ENCODE results near the gene RIMS1.

The RIMS1 gene

DNA sequence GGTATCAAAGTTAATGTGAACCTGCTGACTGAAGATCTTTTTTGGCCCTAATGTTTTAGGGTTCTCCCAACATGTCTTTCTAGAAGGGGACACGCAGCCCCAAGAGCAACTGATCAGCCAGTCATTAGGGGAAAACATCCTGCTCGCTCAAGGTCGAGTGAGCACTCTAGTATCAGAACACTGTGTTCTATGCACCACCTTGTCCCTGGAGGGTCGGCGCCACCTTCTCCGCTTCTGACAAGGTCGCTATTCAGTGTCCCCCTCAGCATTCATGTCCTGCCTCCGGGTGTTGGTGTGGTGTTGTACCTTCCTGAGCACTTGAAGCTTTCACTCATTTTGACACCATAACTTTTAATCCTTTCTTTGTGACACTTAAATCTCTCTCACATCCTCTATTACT lies 404.3 kb downstream of the RIMS1 start:
- Histone ChIP-seq H3K4me3 (ENCODE audit: low read length in 2 of 2) (no peak overlapping the region), H3K36me3 (replicated peaks in 1 of 2; ENCODE audit: control insufficient read depth in 2 of 2, insufficient read depth in 2 of 2, low read length in 2 of 2) (no peaks in the 10 kb centered on the region), H3K4ac (ENCODE audit: low read length) (no peak overlapping the region), H2BK5ac (ENCODE audit: low read length) (no peak overlapping the region), H3K27ac (replicated peaks; ENCODE audit: low read length) (no peak overlapping the region), H2BK120ac (ENCODE audit: low read depth, low read length) (no peak overlapping the region), H2BK15ac (ENCODE audit: low read length) (no peak overlapping the region), H3K79me1 (ENCODE audit: low read depth, low read length) (no peaks in the 10 kb centered on the region), H3K23ac (ENCODE audit: low read depth, low read length, poor library complexity) (no peak overlapping the region), H3K14ac (ENCODE audit: low read length) (no peak overlapping the region), H3K4me2 (ENCODE audit: insufficient read depth, low read length, poor library complexity, severe bottlenecking) (no peak overlapping the region), H4K8ac (ENCODE audit: low read depth, low read length) (no peak overlapping the region), H2BK12ac (ENCODE audit: low read length) (no peak overlapping the region), H2AFZ (ENCODE audit: low read length) (no peak overlapping the region), H3K18ac (ENCODE audit: low read length) (no peak overlapping the region), H2AK5ac (ENCODE audit: low read depth, low read length) (no peak overlapping the region), H3K4me1 (ENCODE audit: control insufficient read depth in 2 of 2, insufficient read depth in 1 of 2, low read depth in 1 of 2, low read length in 2 of 2) (peaks cover 0 to 9% of the 10 kb centered on the region in 2 donors), H4K91ac (ENCODE audit: low read depth, low read length, poor library complexity) (no peak overlapping the region), H3K9me3 (replicated peaks in 1 of 2; ENCODE audit: control insufficient read depth in 2 of 2, insufficient read depth in 1 of 2, low read depth in 1 of 2, low read length in 2 of 2) (no peaks in the 10 kb centered on the region), H3K9ac (ENCODE audit: low read depth, low read length, poor library complexity) (no peak overlapping the region), H3K27me3 (ENCODE audit: control insufficient read depth in 3 of 3, insufficient read depth in 3 of 3, low read depth in 1 of 3, low read length in 3 of 3) (no peaks in the 10 kb centered on the region)
- no peak for DNase-seq (ENCODE audit: low spot score)
- WGBS, 2 donors (ENCODE audit: extremely low coverage in 2 of 2, insufficient read length in 2 of 2, insufficient replicate concordance in 1 of 2), result no CpG with 5 or more reads among the region's 8 CpGs

DNA sequence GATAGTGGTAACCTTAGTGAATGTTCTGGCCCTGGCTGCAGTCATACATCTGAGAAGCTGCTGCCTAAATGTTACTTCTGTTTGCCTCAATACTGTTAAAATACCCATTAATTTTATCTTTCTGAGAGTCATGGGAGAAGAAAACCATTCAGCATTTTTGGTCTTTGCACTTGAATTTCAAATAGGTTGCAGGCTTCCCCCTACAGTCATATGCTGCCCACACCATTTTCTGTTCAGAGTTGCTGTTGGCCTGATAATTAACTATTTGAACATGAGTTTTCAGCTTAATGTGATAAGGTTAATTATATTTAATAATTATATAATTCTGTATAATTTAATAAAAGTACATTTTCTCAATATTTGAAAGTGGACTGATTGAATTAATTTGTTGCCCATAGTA lies 410.0 kb downstream of the RIMS1 start:
- no peaks in the 10 kb centered on the region for H3K4me1 ChIP-seq (ENCODE audit: control insufficient read depth in 2 of 2, insufficient read depth in 1 of 2, low read depth in 1 of 2, low read length in 2 of 2)
- no peak overlapping the region for H3K4me3 ChIP-seq (ENCODE audit: low read length in 2 of 2)
- H2BK5ac ChIP-seq (ENCODE audit: low read length), result no peak overlapping the region
- no peak overlapping the region for H3K9ac ChIP-seq (ENCODE audit: low read depth, low read length, poor library complexity)
- no peak overlapping the region for H3K14ac ChIP-seq (ENCODE audit: low read length)
- H4K8ac ChIP-seq (ENCODE audit: low read depth, low read length), result no peak overlapping the region
- no peak overlapping the region for H2AFZ ChIP-seq (ENCODE audit: low read length)
- no peaks in the 10 kb centered on the region for H3K36me3 ChIP-seq (replicated peaks in 1 of 2; ENCODE audit: control insufficient read depth in 2 of 2, insufficient read depth in 2 of 2, low read length in 2 of 2)
- H3K4me2 ChIP-seq (ENCODE audit: insufficient read depth, low read length, poor library complexity, severe bottlenecking), result no peak overlapping the region
- H2BK120ac ChIP-seq (ENCODE audit: low read depth, low read length), result no peak overlapping the region
- H3K27ac ChIP-seq (replicated peaks; ENCODE audit: low read length), result no peak overlapping the region
- H3K27me3 ChIP-seq (ENCODE audit: control insufficient read depth in 3 of 3, insufficient read depth in 3 of 3, low read depth in 1 of 3, low read length in 3 of 3), result no peaks in the 10 kb centered on the region
- no peak overlapping the region for H3K18ac ChIP-seq (ENCODE audit: low read length)
- no peak for DNase-seq (ENCODE audit: low spot score)
- H3K4ac ChIP-seq (ENCODE audit: low read length), result no peak overlapping the region
- no peak overlapping the region for H3K23ac ChIP-seq (ENCODE audit: low read depth, low read length, poor library complexity)
- H2BK12ac ChIP-seq (ENCODE audit: low read length), result no peak overlapping the region
- no peaks in the 10 kb centered on the region for H3K79me1 ChIP-seq (ENCODE audit: low read depth, low read length)
- H2BK15ac ChIP-seq (ENCODE audit: low read length), result no peak overlapping the region
- H4K91ac ChIP-seq (ENCODE audit: low read depth, low read length, poor library complexity), result no peak overlapping the region
- no peaks in the 10 kb centered on the region for H3K9me3 ChIP-seq (replicated peaks in 1 of 2; ENCODE audit: control insufficient read depth in 2 of 2, insufficient read depth in 1 of 2, low read depth in 1 of 2, low read length in 2 of 2)
- no peak overlapping the region for H2AK5ac ChIP-seq (ENCODE audit: low read depth, low read length)

DNA sequence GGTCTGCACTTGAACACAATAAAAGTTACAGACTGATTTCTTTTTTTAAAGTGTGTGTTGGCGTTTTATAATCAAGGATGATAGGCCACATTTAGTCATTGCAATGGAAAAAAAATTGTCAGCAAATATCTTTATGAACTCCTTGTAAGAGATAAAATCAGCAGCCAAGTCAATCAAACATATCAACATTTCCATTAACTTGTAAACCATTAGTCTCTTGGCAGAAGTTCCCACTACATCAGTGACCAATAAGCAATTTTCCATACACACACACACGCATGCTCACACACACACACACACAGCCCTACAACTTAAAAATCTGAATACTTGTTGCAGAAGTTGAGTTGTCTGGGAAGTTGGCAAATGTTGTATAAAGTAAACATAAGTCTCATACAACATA lies 419.6 kb downstream of the RIMS1 start:
- Histone ChIP-seq H3K4me1 (ENCODE audit: control insufficient read depth in 2 of 2, insufficient read depth in 1 of 2, low read depth in 1 of 2, low read length in 2 of 2) (no peaks in the 10 kb centered on the region), H3K4me2 (ENCODE audit: insufficient read depth, low read length, poor library complexity, severe bottlenecking) (no peak overlapping the region), H2BK12ac (ENCODE audit: low read length) (no peak overlapping the region), H4K91ac (ENCODE audit: low read depth, low read length, poor library complexity) (no peak overlapping the region), H3K27ac (replicated peaks; ENCODE audit: low read length) (no peak overlapping the region), H3K18ac (ENCODE audit: low read length) (no peak overlapping the region), H2AFZ (ENCODE audit: low read length) (no peak overlapping the region), H2BK15ac (ENCODE audit: low read length) (no peak overlapping the region), H2AK5ac (ENCODE audit: low read depth, low read length) (no peak overlapping the region), H3K36me3 (replicated peaks in 1 of 2; ENCODE audit: control insufficient read depth in 2 of 2, insufficient read depth in 2 of 2, low read length in 2 of 2) (no peaks in the 10 kb centered on the region), H3K4ac (ENCODE audit: low read length) (no peak overlapping the region), H3K14ac (ENCODE audit: low read length) (no peak overlapping the region), H3K9me3 (replicated peaks in 1 of 2; ENCODE audit: control insufficient read depth in 2 of 2, insufficient read depth in 1 of 2, low read depth in 1 of 2, low read length in 2 of 2) (no peaks in the 10 kb centered on the region), H3K79me1 (ENCODE audit: low read depth, low read length) (no peaks in the 10 kb centered on the region), H3K9ac (ENCODE audit: low read depth, low read length, poor library complexity) (no peak overlapping the region), H3K27me3 (ENCODE audit: control insufficient read depth in 3 of 3, insufficient read depth in 3 of 3, low read depth in 1 of 3, low read length in 3 of 3) (no peaks in the 10 kb centered on the region), H4K8ac (ENCODE audit: low read depth, low read length) (no peak overlapping the region), H2BK120ac (ENCODE audit: low read depth, low read length) (no peak overlapping the region), H3K23ac (ENCODE audit: low read depth, low read length, poor library complexity) (no peak overlapping the region), H2BK5ac (ENCODE audit: low read length) (no peak overlapping the region), H3K4me3 (ENCODE audit: low read length in 2 of 2) (no peak overlapping the region)
- WGBS, 2 donors (ENCODE audit: extremely low coverage in 2 of 2, insufficient read length in 2 of 2, insufficient replicate concordance in 1 of 2), result no CpG with 5 or more reads among the region's 2 CpGs
- no peak for DNase-seq (ENCODE audit: low spot score)

DNA sequence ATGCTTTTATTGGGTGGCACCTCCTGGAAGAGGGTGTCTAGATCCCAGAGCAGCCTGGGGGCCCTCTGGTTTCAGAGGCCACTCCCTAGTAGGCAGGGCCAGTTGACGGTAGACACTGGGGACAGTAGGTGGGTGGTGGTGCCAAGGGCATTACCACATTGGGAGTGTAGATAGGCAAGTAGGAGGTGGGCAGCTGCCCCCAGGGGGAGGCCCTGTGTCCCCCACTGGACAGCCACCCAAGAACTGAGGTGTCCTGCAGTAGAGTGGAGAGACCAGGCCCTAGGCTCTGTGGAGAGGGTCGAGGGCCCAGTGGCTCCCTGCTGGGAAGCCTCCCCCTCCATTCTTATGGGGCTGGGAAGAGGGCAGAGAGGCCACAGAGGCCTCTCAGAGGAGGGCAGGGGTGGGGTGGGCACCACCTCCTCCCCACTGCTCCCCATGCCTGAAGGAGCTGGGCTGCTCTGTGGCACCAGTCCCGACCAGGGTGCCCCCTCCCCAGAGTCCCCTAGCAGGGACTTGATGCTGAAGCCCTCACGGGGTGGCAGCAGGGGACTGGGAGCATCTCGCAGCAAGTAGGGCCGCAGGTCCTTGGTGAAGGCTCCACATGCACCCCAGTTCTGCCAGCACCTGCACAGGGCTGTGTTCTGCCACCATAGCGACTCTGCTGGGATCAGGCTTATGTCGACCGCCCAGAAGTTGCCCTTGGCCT lies 430.5 kb downstream of the RIMS1 start:
- Histone ChIP-seq H3K27me3 (ENCODE audit: control insufficient read depth in 3 of 3, insufficient read depth in 3 of 3, low read depth in 1 of 3, low read length in 3 of 3) (no peaks in the 10 kb centered on the region), H3K79me1 (ENCODE audit: low read depth, low read length) (no peaks in the 10 kb centered on the region), H4K91ac (ENCODE audit: low read depth, low read length, poor library complexity) (no peak overlapping the region), H2AFZ (ENCODE audit: low read length) (no peak overlapping the region), H3K36me3 (replicated peaks in 1 of 2; ENCODE audit: control insufficient read depth in 2 of 2, insufficient read depth in 2 of 2, low read length in 2 of 2) (no peaks in the 10 kb centered on the region), H3K4me3 (ENCODE audit: low read length in 2 of 2) (no peak overlapping the region), H3K23ac (ENCODE audit: low read depth, low read length, poor library complexity) (no peak overlapping the region), H2BK15ac (ENCODE audit: low read length) (no peak overlapping the region), H3K18ac (ENCODE audit: low read length) (peak overlapping the region; percentile 52), H3K27ac (replicated peaks; ENCODE audit: low read length) (no peak overlapping the region), H3K9ac (ENCODE audit: low read depth, low read length, poor library complexity) (no peak overlapping the region), H2BK5ac (ENCODE audit: low read length) (peak overlapping the region; percentile 53), H3K9me3 (replicated peaks in 1 of 2; ENCODE audit: control insufficient read depth in 2 of 2, insufficient read depth in 1 of 2, low read depth in 1 of 2, low read length in 2 of 2) (no peaks in the 10 kb centered on the region), H3K4me1 (ENCODE audit: control insufficient read depth in 2 of 2, insufficient read depth in 1 of 2, low read depth in 1 of 2, low read length in 2 of 2) (no peaks in the 10 kb centered on the region), H2BK120ac (ENCODE audit: low read depth, low read length) (no peak overlapping the region), H3K4ac (ENCODE audit: low read length) (peak overlapping the region; percentile 76), H3K4me2 (ENCODE audit: insufficient read depth, low read length, poor library complexity, severe bottlenecking) (no peak overlapping the region), H3K14ac (ENCODE audit: low read length) (peak overlapping the region; percentile 21), H2AK5ac (ENCODE audit: low read depth, low read length) (no peak overlapping the region), H2BK12ac (ENCODE audit: low read length) (no peak overlapping the region), H4K8ac (ENCODE audit: low read depth, low read length) (peak overlapping the region; percentile 65)
- DNase-seq (ENCODE audit: low spot score), result no peak
- WGBS, 2 donors (ENCODE audit: extremely low coverage in 2 of 2, insufficient read length in 2 of 2, insufficient replicate concordance in 1 of 2), result no CpG with 5 or more reads among the region's 9 CpGs

Data from neuronal stem cell (in vitro differentiated cells).